ENCODE data around the gene S1PR3. TPM values are rescaled to one million over a fixed set of nuclear protein-coding genes. Genes with fewer than 3 reads are reported as not detected.

Gene S1PR3
- total RNA-seq, 1 donor from 2014 or later: 2.9 TPM

GRCh38 chr9:88996046-88996920 is 5.0 kb downstream of the S1PR3 start:
- DNase-seq: no peak
- Mint-ChIP-seq H3K4me1 (ENCODE audit: low read depth, unreplicated experiment) (peaks cover 5% of the 10 kb centered on the region), H3K27ac (ENCODE audit: unreplicated experiment) (no peak overlapping the region), H3K36me3 (ENCODE audit: unreplicated experiment) (no peaks in the 10 kb centered on the region), H3K4me3 (ENCODE audit: unreplicated experiment) (no peak overlapping the region), H3K27me3 (ENCODE audit: unreplicated experiment) (peaks cover 5% of the 10 kb centered on the region), H3K9me3 (ENCODE audit: unreplicated experiment) (peaks cover 6% of the 10 kb centered on the region)
- no peak for TF ChIP-seq CTCF (IDR thresholded peaks at IDR 0.05; ENCODE audit: partially characterized antibody, unreplicated experiment)

GRCh38 chr9:88996921-88997235 is 5.6 kb downstream of the S1PR3 start:
- peaks cover 6% of the 10 kb centered on the region for H3K9me3 Mint-ChIP-seq (ENCODE audit: unreplicated experiment)
- no peak overlapping the region for H3K4me3 Mint-ChIP-seq (ENCODE audit: unreplicated experiment)
- TF ChIP-seq CTCF (IDR thresholded peaks at IDR 0.05; ENCODE audit: partially characterized antibody, unreplicated experiment): no peak
- no peak for DNase-seq
- no peaks in the 10 kb centered on the region for H3K36me3 Mint-ChIP-seq (ENCODE audit: unreplicated experiment)
- peaks cover 5% of the 10 kb centered on the region for H3K4me1 Mint-ChIP-seq (ENCODE audit: low read depth, unreplicated experiment)
- H3K27me3 Mint-ChIP-seq (ENCODE audit: unreplicated experiment): peaks cover 5% of the 10 kb centered on the region
- H3K27ac Mint-ChIP-seq (ENCODE audit: unreplicated experiment): no peak overlapping the region

- H3K27me3 Mint-ChIP-seq (ENCODE audit: unreplicated experiment): peaks cover 5% of the 10 kb centered on the region
- TF ChIP-seq CTCF (IDR thresholded peaks at IDR 0.05; ENCODE audit: partially characterized antibody, unreplicated experiment): no peak
- no peak overlapping the region for H3K27ac Mint-ChIP-seq (ENCODE audit: unreplicated experiment)
- no peaks in the 10 kb centered on the region for H3K36me3 Mint-ChIP-seq (ENCODE audit: unreplicated experiment)
- H3K4me3 Mint-ChIP-seq (ENCODE audit: unreplicated experiment): no peak overlapping the region
- H3K4me1 Mint-ChIP-seq (ENCODE audit: low read depth, unreplicated experiment): peaks cover 5% of the 10 kb centered on the region
- peaks cover 3% of the 10 kb centered on the region for H3K9me3 Mint-ChIP-seq (ENCODE audit: unreplicated experiment)
- no peak for DNase-seq
These were observed 6.4 kb downstream of the S1PR3 start for GRCh38 chr9:88997646-88998045.

GRCh38 chr9:88998503-88998902 is 7.2 kb downstream of the S1PR3 start:
- TF ChIP-seq CTCF (IDR thresholded peaks at IDR 0.05; ENCODE audit: partially characterized antibody, unreplicated experiment): no peak
- H3K27me3 Mint-ChIP-seq (ENCODE audit: unreplicated experiment): peaks cover 5% of the 10 kb centered on the region
- no peak for DNase-seq
- no peak overlapping the region for H3K27ac Mint-ChIP-seq (ENCODE audit: unreplicated experiment)
- peaks cover 3% of the 10 kb centered on the region for H3K9me3 Mint-ChIP-seq (ENCODE audit: unreplicated experiment)
- H3K4me1 Mint-ChIP-seq (ENCODE audit: low read depth, unreplicated experiment): peaks cover 5% of the 10 kb centered on the region
- no peak overlapping the region for H3K4me3 Mint-ChIP-seq (ENCODE audit: unreplicated experiment)
- no peaks in the 10 kb centered on the region for H3K36me3 Mint-ChIP-seq (ENCODE audit: unreplicated experiment)

GRCh38 chr9:88998911-88999310 is 7.6 kb downstream of the S1PR3 start:
- H3K4me1 Mint-ChIP-seq (ENCODE audit: low read depth, unreplicated experiment): peaks cover 5% of the 10 kb centered on the region
- no peaks in the 10 kb centered on the region for H3K36me3 Mint-ChIP-seq (ENCODE audit: unreplicated experiment)
- no peak for TF ChIP-seq CTCF (IDR thresholded peaks at IDR 0.05; ENCODE audit: partially characterized antibody, unreplicated experiment)
- DNase-seq: no peak
- no peak overlapping the region for H3K27ac Mint-ChIP-seq (ENCODE audit: unreplicated experiment)
- H3K27me3 Mint-ChIP-seq (ENCODE audit: unreplicated experiment): peaks cover 5% of the 10 kb centered on the region
- no peak overlapping the region for H3K4me3 Mint-ChIP-seq (ENCODE audit: unreplicated experiment)
- H3K9me3 Mint-ChIP-seq (ENCODE audit: unreplicated experiment): peaks cover 3% of the 10 kb centered on the region
